Measurements from ENCODE around the gene CRACDL.
A peak's percentile ranks its signal among the peaks of the same experiment; 100 is the strongest.

The CRACDL gene

DNA sequence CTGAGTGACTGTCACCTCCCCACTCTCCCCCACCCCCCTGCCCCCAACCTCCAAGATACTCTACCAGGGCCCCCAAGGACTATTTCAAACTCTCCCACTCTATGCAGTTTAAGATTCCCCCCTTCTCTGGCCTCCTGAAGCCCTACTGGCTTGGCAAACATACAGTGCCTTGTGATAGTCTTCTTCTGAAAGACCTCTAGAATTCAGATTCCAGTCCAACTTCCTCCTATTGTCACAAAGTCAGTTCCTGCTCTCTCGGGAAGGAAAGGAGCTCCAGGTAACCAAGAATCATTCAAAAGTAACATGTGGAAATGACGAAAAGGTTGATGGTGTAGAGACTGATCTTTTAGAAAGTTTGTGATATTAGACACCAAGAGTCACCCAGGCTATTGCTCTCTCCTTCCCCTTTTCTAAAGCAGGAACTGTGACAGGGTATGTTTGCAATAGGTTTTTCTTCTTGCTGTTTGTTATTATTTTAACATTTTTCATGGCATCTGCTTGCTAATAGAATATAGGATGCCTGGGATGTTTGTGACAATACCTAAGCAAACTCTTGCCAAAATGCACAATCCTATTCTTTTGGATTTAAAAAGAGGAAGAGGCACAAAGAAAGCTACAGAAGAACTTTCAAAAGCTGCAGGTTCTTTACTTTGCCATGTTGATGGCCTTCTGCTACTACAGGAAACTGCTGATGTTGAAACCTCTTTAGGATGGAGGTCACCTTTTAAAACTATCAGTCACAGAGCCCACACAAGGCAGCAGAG is 111.6 kb downstream of the CRACDL start:
- no peak for DNase-seq (ENCODE audit: low read depth)

DNA sequence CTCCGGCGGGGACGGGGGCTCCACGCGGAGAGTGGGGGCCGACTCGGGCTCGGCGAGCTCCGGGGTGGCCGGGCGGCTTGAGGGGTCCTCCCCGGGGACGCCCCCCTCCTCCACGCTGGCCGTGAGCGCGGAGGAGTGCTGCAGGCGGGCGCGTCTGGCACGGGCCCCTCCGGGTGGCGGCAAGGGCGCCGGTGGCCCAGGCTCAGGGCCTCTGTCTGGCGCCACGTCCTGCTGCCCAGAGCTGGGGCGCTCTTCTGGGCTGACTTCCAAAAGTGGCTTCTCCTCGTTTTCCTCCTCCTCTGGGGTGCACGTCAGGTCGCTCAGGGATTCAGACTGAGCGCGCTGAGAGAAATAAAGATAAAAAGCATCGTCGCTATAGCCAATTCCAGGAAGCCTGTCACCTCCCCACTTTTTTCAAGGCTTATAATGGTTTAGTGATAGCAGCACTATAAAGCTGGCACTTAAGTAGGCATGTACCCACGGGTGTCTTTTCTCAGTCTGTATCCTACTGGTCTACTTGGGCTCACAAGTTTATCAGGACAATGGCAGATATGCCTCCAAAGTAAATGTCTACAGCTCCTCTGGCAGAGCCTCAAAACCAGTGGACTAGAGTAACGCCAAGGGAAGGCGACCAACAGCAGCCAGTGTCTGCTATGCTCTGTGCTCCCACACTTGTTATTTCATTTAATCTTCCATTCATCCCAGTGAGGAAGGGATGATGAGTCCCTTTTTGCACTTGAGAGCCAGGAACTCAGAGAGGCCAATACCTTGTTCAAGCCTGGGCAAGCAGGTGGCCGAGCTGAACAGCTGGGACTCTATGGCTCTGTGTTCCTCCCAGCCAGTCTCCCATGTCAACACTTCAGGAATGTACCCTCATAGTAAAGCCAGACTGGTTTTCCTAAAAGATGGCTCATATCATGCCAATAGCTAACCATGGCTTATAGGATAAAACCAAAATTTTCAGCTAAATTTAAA is 112.5 kb downstream of the CRACDL start:
- DNase-seq (ENCODE audit: low read depth) = no peak

DNA sequence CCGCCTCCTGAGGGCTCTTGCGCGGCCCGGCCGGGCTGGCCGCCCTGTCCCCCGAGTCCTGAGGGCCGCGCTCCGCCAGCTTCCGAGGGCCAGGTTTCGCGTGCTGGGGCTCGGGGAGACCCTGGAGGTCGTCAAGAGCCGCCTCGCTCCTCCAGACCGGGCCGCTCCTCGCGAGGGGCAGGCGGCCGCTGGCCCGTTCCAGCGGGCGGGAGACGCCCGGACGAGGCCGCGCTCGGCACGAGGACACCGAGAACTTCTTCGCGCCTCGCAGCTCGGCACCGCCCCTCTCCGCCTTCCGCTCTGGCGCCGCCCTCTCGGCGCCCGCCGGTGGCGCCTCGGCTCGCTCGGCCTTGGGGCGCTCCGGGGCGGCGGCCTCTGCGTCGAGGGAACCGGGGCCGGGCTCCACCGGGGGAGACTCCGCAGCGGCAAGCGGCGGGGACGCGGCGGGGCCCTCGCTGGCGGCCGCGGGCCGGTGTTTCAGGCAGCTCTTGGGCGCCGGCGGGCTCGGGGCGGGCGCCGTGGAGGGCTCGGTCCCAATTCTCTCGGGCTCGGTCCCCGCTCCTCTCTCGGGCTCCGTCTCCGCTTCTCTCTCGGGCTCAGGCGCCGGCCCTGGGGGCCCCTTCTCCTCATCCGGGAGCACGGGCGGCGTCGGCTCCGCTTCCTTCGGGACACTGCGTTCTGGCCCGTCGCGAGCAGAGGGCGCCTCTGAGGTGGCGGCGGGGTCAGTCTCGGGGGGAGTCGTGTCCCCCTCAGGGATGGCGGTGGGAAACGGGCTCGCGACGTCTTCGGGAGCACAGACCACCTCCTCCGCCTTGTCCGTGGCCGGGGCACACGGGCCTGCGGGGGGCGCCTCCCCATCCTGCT is 113.5 kb downstream of the CRACDL start:
- no peak for DNase-seq (ENCODE audit: low read depth)

DNA sequence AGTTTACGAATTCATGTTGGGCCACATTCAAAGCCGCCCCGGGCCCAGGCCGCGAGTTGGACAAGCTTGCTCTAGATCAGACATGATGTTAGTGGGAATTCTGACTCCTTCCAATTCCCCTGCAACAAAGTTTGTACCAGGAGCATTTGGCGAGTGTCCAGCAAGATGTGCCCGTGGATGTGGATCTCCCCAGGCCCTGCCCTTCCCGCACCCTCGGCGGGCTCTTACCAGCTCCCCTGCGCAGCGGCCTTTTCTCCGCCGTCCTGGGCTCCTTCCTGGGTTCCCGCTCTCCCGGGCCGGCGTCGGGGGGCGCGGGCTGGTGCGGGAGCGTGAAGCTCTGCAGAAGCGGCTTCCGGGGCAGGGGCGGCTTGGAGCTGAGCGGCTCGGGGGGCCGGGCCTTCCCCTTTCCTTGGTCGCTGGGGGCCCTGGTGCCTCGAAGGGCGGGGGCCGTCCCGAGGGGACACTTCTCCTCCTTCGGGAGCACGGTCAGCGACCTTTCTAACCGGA is 114.3 kb downstream of the CRACDL start:
- DNase-seq (ENCODE audit: low read depth) = no peak

DNA sequence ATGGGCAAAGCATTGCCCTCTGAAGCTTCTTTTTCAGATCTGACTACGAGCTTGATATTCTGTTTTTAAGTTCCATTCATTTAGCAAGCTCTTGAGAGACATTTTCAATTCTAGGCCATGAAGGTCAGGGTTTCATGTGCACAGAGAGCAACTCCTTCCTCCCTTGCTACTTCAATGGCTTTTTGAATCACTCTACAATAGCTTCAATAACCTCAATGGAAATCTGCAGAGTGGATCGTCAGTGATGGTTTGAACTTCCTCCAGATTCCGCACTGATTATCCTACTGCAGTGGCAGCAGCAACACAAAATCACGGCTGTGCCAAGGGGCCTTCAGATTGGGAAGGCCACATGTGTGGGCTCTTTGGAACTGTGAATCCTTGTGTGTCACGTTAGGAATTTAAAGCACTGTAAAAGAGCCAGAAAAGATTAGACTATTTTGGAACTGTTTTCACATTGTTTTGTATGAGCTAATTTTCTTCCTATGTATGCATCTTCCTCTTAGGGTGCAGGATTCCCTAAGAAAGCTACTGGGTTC is 116.7 kb downstream of the CRACDL start:
- no peak for DNase-seq (ENCODE audit: low read depth)

DNA sequence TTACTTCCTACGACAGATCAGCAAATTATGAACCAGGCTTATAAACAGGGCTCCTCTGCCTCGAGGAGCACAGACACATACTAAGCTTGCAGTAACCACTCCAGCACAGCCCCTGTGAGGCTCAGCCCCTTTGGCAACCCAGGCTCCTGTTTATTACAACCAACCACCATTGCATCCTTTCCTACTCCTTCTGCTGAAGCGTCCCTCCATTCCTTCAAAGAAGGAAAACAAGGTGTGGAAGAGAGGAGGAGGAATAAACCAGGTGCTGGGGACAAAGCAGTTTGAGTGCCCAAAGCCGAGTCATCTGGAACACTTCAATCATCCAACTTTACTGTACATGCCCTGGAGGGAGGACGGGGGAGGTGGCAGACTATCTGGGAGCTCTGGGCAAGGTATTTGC is 117.9 kb downstream of the CRACDL start:
- no peak for DNase-seq (ENCODE audit: low read depth)

DNA sequence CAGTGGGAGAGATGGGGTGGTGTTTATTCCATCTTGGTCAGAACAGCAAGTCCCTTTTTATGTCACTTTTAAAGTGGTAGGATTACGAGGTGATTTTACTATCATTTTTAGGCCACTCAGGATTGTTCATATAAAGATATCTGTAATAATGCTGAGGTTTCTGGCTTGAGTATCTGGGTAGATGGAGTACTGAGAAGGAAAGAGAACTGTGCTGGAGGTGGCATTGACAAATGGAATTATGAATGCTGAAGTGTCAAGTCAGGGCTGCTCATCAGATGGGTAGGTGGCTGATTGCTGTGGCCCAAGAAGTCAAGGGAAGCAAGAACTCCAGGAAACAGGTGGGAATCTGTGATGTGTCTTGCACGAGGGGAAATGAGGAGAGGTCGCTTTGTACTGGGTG is 119.7 kb downstream of the CRACDL start:
- DNase-seq (ENCODE audit: low read depth) = no peak

DNA sequence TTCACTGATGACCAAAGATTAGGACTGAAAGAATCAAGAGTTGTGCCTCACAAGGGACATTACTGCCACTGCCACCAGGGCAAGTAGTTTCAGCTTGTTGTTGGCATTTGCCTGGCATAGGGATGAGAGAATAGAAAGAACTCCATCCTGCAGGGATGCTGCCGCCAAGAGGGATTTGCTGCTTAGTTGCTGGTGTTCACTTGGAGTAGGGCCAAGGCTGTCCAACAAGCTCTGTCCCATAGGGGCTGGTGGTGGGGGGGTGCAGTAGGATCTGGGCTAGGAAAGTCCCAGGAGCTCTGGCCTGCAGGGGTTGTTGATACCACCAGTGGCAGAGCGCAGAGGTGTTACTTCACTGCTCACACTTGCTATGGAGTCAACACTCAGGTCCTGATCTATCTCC is 120.2 kb downstream of the CRACDL start:
- DNase-seq (ENCODE audit: low read depth) = no peak

DNA sequence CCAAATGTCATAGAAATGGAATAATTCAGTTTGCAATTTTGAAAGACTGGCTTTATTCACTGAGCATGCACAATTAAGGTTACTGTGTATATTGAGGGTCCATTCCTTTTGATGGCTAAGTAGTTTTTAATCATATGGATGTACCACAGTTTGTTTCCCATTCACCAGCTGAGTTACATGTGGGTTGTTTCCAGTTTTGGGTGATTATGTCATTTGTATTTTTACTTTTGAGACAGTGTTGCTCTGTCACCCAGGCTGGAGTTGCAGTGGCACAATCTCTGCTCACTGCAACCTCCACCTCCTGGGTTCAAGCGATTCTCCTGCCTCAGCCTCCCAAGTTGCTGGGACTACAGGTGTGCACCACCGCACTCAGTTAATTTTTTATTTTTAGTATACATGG is 124.3 kb downstream of the CRACDL start:
- no peak for DNase-seq (ENCODE audit: low read depth)

DNA sequence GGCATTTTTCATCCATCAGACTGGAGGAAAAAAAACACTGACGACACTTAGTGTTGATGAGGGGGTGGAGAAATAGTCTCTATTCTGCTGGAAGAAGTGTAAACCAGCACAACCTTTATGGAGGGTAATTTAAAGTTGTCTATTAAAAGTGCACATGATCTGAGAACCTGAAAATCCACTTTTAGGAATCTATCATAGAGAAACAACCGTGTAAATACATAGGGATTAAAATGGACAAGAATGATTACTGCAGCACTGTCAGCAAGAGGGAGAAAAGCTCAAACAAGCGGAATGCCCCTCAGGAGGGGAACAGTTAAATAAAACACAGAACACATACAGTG is 125.5 kb downstream of the CRACDL start:
- no peak for DNase-seq (ENCODE audit: low read depth)

DNA sequence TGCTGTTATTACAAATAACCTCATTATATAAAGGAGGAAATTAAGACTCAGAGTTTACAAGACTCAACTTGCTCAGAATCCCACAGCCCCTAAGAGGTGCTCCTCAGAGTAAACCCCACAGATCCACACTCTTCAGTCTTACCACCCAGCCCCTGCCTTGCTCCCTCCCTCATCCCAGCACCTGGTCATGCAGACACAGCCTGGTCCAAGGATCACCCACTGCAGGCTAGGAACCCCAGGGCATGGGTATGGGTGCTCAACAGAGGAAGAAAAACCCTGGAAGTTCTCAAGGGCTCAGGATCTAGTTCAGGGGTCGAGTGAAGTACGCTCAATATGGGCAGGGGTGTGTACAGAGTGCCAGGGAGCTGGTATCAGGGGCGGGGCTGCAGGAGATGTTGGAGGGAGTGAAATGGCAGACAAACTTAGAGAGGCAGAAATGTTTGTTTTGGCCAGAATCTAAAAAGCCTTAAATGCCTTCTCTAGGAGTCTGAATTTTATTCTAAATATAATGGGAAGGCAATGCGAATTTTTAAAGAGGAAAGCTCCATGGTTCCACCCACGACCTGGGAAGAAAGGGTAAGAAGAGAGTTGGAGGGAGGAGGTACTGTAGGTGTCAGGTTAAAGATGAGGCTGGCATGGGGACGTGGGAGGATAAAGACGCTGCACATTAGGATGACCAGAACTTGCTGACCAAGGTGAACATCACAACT is 126.0 kb downstream of the CRACDL start:
- DNase-seq (ENCODE audit: low read depth) = no peak

DNA sequence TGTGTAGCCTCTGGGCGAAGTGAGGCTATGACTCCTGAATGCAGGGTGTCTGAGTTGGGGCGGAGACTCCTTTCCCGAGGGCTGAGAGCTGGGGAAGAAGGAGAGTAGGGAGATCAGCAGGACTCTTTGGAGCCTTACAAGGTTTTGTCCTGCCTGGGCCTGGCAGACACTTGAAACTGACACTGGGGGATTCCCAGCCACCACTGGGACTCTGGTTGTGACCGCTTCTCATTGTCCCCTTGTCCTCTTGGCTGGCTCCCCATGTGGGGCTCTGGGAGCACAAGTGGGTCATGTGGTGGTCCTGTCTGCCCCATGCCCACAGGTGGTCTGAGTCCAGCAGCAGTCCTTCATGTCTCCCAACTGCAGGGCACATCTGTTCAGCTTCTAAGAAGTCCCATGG is 126.9 kb downstream of the CRACDL start:
- DNase-seq (ENCODE audit: low read depth) = no peak

DNA sequence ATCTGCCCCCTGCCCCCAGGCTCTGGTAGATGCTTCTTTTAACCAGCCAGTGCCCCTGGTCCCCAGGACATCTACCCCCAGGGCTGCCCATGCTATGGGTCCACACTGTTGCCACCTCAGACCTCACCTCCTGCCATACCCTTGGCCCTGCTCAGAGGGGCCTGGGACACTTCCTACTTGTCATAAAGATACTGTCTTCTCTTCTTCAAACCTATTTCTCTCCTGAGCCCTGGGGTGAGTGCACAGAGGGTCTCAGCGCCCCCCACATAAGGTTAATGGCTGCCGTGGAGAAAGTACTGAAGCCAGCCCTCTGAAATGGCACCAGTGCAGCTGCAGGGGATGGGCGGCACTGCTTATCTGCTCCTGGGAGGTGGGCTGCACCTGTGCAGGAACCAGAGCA is 127.5 kb downstream of the CRACDL start:
- DNase-seq (ENCODE audit: low read depth) = no peak

DNA sequence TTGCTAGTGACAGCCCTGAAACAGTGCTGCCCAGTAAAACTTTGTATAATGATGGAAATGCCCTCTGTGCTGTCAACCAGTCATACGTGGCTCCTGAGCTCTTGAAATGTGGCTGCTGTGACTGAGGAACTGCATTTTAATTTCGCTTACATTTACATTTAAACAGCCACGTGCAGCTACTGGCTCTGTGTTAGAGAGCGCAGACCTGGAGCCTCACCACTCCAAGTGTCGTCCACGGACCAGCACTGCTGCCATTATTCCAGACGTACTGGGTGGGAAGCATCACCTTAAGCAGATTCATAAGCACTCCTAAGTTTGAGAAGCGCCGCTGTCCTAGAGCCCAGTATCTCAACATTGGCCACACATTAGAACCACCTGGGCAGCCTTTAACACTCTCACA is 128.1 kb downstream of the CRACDL start:
- DNase-seq (ENCODE audit: low read depth) = no peak

DNA sequence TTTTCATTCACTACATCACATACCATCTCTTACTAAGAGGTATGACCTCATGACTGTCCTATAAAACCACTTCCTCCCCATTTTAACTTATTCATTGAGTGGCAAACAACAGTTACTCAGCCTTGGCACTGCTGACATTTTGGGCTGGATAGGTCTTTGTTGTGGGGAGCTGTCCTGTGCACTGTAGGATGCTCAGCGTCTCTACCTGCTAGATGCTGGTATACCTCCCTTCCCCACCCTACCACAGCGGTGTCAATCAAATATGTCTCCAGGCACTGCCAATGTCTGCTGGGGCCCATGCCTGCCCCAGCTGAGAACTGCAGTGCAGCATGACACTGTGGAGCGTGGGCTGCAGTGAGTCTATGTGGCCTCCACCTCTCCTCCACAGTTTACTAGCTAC is 128.8 kb downstream of the CRACDL start:
- no peak for DNase-seq (ENCODE audit: low read depth)

DNA sequence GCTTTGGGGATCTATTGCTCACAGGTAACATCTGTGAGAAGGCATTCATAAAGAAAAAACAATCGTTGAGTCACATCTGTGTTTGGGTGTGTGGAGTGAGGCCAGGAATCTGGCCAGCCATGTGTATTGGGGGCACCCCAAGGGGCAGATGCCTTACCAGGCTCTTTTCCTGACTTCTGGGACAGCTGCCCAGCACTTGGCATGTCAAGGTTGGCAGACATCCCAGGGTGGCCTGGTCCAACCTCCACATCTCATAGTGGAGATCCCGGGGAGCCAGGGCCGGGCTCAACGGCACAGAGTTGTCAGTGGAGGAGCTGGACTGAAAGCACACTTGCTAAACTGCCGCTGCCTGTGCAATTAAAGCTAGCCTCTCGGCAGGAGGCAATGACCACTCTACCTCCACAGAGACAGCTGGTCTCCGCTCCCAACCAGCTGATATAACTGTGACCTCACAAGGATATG is 129.8 kb downstream of the CRACDL start:
- peak; percentile 34 for DNase-seq (ENCODE audit: low read depth)

DNA sequence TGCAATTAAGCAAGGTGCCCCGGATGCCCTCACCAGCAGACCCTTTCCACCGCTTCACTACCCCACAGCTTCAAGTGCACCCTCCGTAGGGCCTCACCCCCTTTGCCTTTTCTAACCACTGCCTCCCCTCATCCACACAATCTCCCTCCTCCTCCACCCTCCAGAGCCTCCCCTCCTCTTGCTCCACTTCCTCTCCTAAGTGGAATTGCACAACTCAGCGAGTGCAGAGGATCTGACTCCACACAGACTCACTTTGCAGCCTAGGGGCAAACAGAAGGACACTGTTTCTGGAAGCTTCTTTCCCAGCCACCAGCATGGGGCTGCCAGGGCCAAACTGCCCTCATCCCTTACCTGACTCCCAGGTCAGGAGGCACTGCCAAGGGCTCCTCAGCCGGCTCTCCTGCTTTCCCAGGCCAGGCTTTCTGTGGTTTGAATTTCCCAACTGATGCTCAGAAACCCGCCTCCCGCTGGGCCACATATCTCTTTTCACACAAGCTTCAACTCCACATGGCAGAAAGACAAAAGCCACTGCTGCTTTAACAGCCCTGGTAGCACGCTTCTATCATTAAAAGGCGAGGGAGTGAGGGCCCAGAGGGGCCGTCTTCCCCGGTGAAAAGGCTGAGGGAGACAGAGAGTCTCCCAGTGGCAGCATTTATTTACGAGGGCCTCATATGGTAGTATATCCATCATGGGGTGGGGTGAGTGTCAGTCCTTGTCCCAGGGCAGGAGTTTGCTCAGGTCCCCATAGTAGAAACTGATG is 130.4 kb downstream of the CRACDL start:
- DNase-seq (ENCODE audit: low read depth) = no peak

DNA sequence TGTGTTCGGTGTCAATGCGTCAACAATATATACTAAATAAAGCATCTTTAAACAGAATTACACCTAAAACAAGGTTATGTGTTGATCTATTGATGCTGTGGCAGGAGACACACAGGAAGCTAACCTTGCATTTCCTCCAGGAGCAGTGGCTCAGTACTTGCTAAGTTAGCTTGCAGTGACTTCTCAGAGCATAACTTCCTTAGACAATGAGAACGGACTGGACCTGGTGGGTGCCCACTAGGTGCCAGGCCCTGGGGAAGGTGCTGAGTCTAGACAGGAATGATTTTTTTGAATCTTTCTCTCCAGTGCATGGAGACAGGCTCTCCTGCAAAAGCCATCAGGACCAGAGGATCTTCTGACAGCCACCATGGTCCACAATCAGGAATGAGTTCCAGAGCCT is 131.3 kb downstream of the CRACDL start:
- no peak for DNase-seq (ENCODE audit: low read depth)

DNA sequence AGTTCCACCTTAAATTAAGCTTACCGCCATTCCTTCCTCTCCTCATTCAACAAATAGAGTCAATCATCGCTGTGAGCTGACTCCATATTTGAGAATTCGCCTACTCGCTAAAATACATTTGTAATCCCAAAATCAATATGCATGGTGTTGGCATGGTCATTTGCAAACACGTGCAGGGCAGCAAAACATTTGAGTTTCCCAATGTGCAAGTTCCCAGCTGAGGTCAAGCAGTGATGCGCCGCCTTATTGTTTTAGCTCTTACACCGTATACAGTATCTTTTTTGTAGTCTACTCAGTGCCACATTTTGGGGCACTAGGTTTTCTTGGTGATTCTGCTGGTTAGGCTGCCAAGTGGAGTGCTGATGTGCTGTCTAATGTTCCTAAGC is 131.8 kb downstream of the CRACDL start:
- DNase-seq (ENCODE audit: low read depth) = no peak
